BLaER1 treated with 17β-estradiol and CSF1 and Interleukin-3, amounts not matched to agents 10 nM and 100 nM (cell line): ENCODE results near the gene TPSG1.

Experiments used
- H3K27ac ChIP-seq, 11 experiments: shearing (Covaris generic); formaldehyde crosslinking; 2 replicates each; pipeline ENCODE4 v1.8.1; 2022
- H3K27me3 ChIP-seq, 11 experiments: shearing (Covaris generic); formaldehyde crosslinking; 2 replicates each; pipeline ENCODE4 v1.8.1; 2022
- H3K36me3 ChIP-seq, 11 experiments: shearing (Covaris generic); formaldehyde crosslinking; 2 replicates each; pipeline ENCODE4 v1.8.1; 2022
- H3K4me1 ChIP-seq, 10 experiments: shearing (Covaris generic); formaldehyde crosslinking; 2 replicates each; pipeline ENCODE4 v1.8.1; 2022
- H3K4me2 ChIP-seq, 11 experiments: shearing (Covaris generic); formaldehyde crosslinking; 2 replicates each; pipeline ENCODE4 v1.8.1; 2022
- H3K4me3 ChIP-seq, 10 experiments: shearing (Covaris generic); formaldehyde crosslinking; 2 replicates each; pipeline ENCODE4 v1.8.1; 2022
- H3K9ac ChIP-seq, 11 experiments: shearing (Covaris generic); formaldehyde crosslinking; 2 replicates each; pipeline ENCODE4 v1.8.1; 2022
- H3K9me3 ChIP-seq, 11 experiments: shearing (Covaris generic); formaldehyde crosslinking; replicated peaks in 1 of 11; 2 replicates each; pipeline ENCODE4 v1.8.1; 2022
- H4K20me1 ChIP-seq, 11 experiments: shearing (Covaris generic); formaldehyde crosslinking; 2 replicates each; pipeline ENCODE4 v1.8.1; 2022
- Cebpa-rat ChIP-seq, 11 experiments: shearing (Covaris generic); IDR thresholded peaks; 2 replicates each; pipeline ENCODE4 v1.8.1; 2022

TPSG1 gene

DNA sequence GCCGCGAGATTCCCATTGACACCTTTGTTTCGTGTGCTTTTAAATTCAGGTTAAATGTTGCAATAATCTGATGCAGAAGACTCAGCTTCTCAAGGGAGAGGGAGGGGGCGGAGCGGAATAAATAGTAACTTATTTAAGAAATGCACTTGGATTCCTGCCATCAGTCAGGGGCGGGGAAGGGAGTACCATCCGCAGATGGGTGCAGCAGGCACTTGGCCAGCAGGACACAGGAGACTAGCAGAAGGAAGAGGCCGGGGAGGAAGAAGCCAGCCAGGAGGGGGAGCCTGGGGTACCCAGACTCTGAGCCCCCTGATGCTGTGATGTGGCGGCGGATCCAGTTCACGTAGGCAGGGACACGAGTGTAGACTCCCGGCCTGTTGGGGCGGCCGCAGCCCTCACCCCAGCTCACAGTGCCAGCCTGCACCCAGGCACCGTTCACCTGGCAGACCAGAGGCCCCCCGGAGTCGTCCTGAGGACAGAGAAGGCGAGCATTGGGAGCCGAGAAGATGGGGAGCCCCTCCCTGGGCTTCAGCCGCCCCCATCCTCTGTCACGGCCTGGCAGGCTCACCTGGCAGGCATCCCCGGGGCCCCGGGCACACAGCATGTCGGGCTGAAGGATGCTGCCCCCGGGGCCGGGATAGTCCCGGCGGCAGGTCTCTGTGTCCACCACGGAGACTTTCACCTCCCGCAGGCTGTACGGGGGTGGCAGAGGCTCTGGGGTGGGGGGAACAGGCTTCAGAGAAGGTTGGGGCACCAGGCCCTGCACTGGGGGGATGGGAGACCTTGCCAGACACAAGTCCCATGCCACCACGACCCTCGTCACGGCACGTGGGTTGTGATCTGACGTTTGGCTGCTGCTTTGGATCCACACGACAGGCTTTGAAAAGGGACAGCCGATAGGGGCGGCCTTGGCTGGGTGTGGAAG lies 3.2 kb downstream of the TPSG1 start:
- no peak for TF ChIP-seq Cebpa-rat (IDR thresholded peaks at IDR 0.05)
- no peak overlapping the region for H3K9ac ChIP-seq
- no peak overlapping the region for H3K4me3 ChIP-seq
- H3K27me3 ChIP-seq = no peaks in the 10 kb centered on the region
- no peak overlapping the region for H3K4me2 ChIP-seq
- peaks cover 0 to 58% (median 6%) of the 10 kb centered on the region in 11 experiments; a peak in 10 of 22 replicates for H4K20me1 ChIP-seq
- H3K36me3 ChIP-seq = peaks cover 0 to 30% (median 20%) of the 10 kb centered on the region in 11 experiments; a peak in 12 of 22 replicates
- H3K4me1 ChIP-seq = no peaks in the 10 kb centered on the region
- H3K9me3 ChIP-seq = no peaks in the 10 kb centered on the region
- no peak overlapping the region for H3K27ac ChIP-seq

DNA sequence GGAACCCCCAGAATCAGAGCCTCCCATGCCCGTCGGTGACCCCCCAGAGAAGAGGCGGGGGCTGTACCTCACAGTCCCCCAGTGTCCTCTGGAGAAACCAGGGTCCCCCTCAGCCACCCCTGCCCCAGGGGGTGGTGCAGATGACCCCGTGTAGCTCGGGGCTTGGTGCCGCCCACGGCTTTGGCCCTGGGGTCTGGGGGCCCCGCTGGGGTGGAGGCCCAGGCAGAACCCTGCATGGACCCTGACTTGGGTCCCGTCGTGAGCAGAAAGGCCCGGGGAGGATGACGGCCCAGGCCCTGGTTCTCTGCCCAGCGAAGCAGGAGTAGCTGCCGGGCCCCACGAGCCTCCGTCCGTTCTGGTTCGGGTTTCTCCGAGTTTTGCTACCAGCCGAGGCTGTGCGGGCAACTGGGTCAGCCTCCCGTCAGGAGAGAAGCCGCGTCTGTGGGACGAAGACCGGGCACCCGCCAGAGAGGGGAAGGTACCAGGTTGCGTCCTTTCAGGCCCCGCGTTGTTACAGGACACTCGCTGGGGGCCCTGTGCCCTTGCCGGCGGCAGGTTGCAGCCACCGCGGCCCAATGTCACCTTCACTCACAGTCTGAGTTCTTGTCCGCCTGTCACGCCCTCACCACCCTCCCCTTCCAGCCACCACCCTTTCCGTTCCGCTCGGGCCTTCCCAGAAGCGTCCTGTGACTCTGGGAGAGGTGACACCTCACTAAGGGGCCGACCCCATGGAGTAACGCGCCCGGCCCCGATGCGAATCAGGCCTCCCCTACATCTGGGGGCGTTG lies 4.0 kb downstream of the TPSG1 start:
- TF ChIP-seq Cebpa-rat (IDR thresholded peaks at IDR 0.05) = no peak
- Histone ChIP-seq H3K4me3 (no peak overlapping the region), H3K4me1 (peaks cover 0 to 5% (median 2%) of the 10 kb centered on the region in 10 experiments; a peak in 8 of 20 replicates), H3K36me3 (peaks cover 0 to 34% (median 22%) of the 10 kb centered on the region in 11 experiments; a peak in 12 of 22 replicates), H4K20me1 (peaks cover 0 to 67% (median 6%) of the 10 kb centered on the region in 11 experiments; a peak in 10 of 22 replicates), H3K27me3 (no peaks in the 10 kb centered on the region), H3K4me2 (no peak overlapping the region), H3K9me3 (no peaks in the 10 kb centered on the region), H3K9ac (no peak overlapping the region), H3K27ac (no peak overlapping the region)

DNA sequence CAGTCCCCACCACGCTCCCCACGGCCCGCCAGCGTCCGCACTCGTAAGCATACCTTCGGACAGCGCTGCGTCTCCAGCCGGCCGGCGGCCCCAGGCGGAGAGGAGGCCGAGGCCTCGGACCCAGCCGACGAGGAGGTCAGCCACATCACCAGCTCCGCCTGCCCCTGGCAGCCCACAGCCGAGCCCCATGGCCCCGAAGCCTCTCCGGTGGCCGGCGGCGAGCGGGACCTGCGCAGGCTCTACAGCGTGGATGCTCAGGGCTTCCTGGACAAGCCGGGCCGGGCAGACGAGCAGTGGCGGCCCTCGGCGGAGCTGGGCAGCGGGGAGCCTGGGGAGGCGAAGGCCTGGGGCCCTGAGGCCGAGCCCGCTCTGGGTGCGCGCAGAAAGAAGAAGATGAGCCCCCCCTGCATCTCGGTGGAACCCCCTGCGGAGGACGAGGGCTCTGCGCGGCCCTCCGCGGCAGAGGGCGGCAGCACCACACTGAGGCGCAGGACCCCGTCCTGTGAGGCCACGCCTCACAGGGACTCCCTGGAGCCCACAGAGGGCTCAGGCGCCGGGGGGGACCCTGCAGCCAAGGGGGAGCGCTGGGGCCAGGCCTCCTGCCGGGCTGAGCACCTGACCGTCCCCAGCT lies 4.9 kb downstream of the TPSG1 start:
- peaks cover 0 to 11% (median 7%) of the 10 kb centered on the region in 10 experiments; a peak in 10 of 20 replicates for H3K4me1 ChIP-seq
- H3K9ac ChIP-seq = no peak overlapping the region
- H3K9me3 ChIP-seq = no peaks in the 10 kb centered on the region
- no peaks in the 10 kb centered on the region for H3K27me3 ChIP-seq
- no peak overlapping the region for H3K4me3 ChIP-seq
- TF ChIP-seq Cebpa-rat (IDR thresholded peaks at IDR 0.05) = no peak
- H4K20me1 ChIP-seq = peaks cover 0 to 75% (median 6%) of the 10 kb centered on the region in 11 experiments; a peak in 10 of 22 replicates
- no peak overlapping the region for H3K27ac ChIP-seq
- H3K4me2 ChIP-seq = no peak overlapping the region
- H3K36me3 ChIP-seq = peaks cover 0 to 36% (median 22%) of the 10 kb centered on the region in 11 experiments; a peak in 12 of 22 replicates

DNA sequence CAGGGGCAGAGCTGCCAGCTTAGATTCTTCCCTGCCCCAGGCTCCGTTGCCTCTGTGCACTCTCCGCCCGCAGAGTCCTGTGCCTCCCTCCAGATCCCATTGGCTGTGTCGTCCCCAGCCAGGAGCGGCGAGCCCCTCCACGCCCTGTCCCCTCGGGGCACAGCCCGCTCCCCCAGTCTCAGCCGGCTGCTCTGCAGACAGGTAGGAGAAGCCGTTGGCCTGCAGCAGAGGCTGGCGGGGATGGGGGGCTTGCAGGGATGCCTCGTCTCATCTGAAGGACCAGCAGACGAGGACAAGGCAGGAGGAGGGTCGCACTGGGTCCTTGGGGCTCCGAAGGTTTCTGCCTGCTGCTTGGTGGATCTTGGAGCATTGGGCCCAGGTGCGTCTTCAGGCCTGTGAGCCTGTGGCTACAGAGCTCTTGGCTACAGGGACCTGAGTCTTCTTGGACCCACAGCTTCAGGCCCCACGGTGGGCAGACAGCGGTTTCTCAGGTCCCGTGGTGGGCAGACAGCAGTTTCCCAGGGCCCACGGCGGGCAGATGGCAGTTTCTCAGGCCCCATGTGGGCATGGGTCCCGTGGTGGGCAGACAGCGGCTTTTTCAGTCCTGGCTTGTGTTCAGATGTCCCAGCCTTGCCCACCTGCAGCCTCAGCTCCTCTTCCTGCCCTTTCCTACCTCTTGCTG lies 6.0 kb downstream of the TPSG1 start:
- no peak for TF ChIP-seq Cebpa-rat (IDR thresholded peaks at IDR 0.05)
- Histone ChIP-seq H3K4me3 (no peak overlapping the region), H3K36me3 (peaks cover 0 to 42% (median 22%) of the 10 kb centered on the region in 11 experiments; a peak in 12 of 22 replicates), H3K27ac (no peak overlapping the region), H4K20me1 (peaks cover 0 to 74% (median 6%) of the 10 kb centered on the region in 11 experiments; a peak in 10 of 22 replicates), H3K4me1 (peaks cover 0 to 11% (median 7%) of the 10 kb centered on the region in 10 experiments; a peak in 10 of 20 replicates), H3K9ac (no peak overlapping the region), H3K27me3 (no peaks in the 10 kb centered on the region), H3K4me2 (no peak overlapping the region), H3K9me3 (no peaks in the 10 kb centered on the region)

DNA sequence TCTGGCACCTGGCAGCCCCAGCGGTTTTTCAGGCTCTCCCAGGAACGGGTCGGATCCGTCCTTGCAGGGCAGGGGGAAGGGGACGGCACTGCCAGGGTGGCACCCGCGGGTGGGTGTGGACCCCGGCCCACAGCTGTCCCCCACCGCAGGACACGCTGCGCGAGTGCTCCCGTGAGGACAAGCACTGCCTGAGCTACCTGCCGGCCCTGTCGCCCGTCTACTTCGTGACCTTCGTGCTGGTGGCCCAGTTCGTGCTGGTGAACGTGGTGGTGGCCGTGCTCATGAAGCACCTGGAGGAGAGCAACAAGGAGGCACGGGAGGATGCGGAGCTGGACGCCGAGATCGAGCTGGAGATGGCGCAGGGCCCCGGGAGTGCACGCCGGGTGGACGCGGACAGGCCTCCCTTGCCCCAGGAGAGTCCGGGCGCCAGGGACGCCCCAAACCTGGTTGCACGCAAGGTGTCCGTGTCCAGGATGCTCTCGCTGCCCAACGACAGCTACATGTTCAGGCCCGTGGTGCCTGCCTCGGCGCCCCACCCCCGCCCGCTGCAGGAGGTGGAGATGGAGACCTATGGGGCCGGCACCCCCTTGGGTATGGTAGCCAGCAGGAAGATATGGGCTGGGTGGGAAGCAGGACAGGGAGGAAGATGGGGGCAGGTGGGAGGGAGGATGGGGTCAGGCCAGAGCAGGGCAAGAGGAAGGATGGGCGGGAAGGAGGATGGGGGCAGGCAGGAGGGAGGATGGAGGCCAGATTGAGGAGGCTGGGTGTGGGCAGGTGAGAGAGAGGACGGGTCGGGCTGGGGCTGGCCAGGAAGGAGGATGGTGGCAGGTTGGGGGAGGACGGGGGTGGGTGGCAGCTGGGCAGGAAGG lies 6.8 kb downstream of the TPSG1 start:
- Histone ChIP-seq H3K4me1 (peaks cover 0 to 11% (median 7%) of the 10 kb centered on the region in 10 experiments; a peak in 10 of 20 replicates), H3K27ac (no peak overlapping the region), H3K9me3 (no peaks in the 10 kb centered on the region), H3K36me3 (peaks cover 0 to 50% (median 28%) of the 10 kb centered on the region in 11 experiments; a peak in 12 of 22 replicates), H4K20me1 (peaks cover 0 to 66% (median 2%) of the 10 kb centered on the region in 11 experiments; a peak in 10 of 22 replicates), H3K4me2 (no peak overlapping the region), H3K27me3 (no peaks in the 10 kb centered on the region), H3K4me3 (no peak overlapping the region), H3K9ac (no peak overlapping the region)
- TF ChIP-seq Cebpa-rat (IDR thresholded peaks at IDR 0.05) = no peak

DNA sequence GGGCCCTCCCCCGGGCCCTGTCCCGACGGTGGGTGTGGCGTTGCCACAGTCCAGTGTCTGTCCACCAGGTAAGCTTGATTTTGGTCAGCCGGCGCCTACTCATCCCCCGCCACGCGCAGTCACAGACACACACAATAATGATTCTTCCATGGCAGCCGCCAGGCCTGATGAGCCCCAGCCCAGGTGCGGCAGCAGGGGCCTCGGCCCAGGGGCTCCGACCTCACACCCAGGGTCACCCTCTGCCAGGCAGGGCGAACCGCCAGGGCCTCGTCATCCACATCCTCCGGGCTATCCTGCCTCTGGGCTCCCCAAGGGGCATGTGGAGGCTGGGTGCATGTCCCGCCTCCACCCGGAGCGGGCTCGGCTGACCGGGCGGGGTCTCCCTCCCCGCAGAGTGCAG lies 7.5 kb downstream of the TPSG1 start:
- Histone ChIP-seq H3K4me1 (peaks cover 0 to 11% (median 7%) of the 10 kb centered on the region in 10 experiments; a peak in 10 of 20 replicates), H3K4me2 (no peak overlapping the region), H4K20me1 (peaks cover 0 to 58% (median 0%) of the 10 kb centered on the region in 11 experiments; a peak in 9 of 22 replicates), H3K9me3 (no peaks in the 10 kb centered on the region), H3K36me3 (peaks cover 0 to 57% (median 28%) of the 10 kb centered on the region in 11 experiments; a peak in 12 of 22 replicates), H3K27ac (no peak overlapping the region), H3K27me3 (no peaks in the 10 kb centered on the region), H3K9ac (no peak overlapping the region), H3K4me3 (no peak overlapping the region)
- no peak for TF ChIP-seq Cebpa-rat (IDR thresholded peaks at IDR 0.05)

DNA sequence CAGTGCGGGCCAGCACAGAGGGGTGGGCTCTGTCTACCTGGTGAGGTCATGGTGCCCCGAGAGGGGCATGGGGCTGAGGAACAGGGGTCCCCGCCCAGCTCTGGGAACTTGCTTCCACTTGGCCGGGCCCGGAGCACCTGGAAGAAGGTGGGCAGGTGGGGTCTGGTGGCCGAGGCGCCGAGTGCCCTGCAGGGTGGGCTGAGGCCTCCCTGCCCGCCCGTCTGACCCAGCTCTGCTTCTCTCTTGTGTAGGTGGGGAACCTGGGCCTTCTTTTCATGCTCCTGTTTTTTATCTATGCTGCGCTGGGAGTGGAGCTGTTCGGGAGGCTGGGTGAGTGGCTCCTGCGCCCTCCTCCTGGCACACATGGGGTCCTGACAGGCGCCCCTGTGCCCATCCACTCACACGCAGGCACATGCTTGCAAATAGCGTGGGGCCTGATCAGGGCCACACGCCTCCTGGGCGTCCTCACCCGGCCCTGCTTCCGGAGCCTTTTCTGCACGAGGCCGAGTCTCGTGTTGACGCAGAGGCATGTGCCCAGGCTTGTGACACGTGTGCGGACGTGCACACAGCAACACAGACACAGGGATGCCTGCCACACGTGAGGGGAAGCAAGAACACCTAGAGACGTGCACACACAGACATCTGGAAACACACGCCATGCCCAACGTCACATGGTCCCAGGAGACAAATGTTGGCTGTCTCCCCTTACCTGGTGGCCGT lies 8.2 kb downstream of the TPSG1 start:
- Histone ChIP-seq H3K4me1 (peaks cover 0 to 11% (median 7%) of the 10 kb centered on the region in 10 experiments; a peak in 10 of 20 replicates), H3K4me2 (no peak overlapping the region), H3K4me3 (no peak overlapping the region), H3K27ac (no peak overlapping the region), H3K36me3 (peaks cover 0 to 64% (median 28%) of the 10 kb centered on the region in 11 experiments; a peak in 12 of 22 replicates), H4K20me1 (peaks cover 0 to 52% (median 0%) of the 10 kb centered on the region in 11 experiments; a peak in 6 of 22 replicates), H3K9ac (no peak overlapping the region), H3K27me3 (no peaks in the 10 kb centered on the region), H3K9me3 (no peaks in the 10 kb centered on the region)
- no peak for TF ChIP-seq Cebpa-rat (IDR thresholded peaks at IDR 0.05)
